ENCODE results near the gene NMT2.

Gene NMT2

DNA sequence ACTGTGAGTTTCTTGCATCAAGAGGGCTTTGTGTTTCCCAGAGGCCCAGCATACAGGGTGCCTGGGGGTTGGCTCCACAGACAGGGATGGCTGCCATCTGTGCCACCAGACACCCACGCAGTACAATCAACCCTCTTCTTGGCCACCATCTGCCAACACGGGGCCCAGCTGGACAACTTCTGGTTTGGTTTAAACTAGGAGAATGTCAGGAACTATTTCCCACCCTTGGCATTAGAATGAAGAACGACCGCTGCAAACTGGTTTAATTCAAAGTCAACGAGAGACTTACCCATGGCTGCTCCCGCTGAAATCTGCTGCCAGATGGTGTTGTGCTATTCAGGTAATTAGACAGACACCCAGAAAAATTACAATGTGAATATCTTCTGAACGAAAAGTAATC, 27.8 kb downstream of the NMT2 start:
- Histone ChIP-seq H3K9me3 (no peaks in the 10 kb centered on the region), H3K4me1 (no peaks in the 10 kb centered on the region), H3K27me3 (no peaks in the 10 kb centered on the region), H3K36me3 (no peaks in the 10 kb centered on the region), H3K4me3 (ENCODE audit: low read depth, low read length) (no peak overlapping the region)
- TF ChIP-seq, protein P1, sequence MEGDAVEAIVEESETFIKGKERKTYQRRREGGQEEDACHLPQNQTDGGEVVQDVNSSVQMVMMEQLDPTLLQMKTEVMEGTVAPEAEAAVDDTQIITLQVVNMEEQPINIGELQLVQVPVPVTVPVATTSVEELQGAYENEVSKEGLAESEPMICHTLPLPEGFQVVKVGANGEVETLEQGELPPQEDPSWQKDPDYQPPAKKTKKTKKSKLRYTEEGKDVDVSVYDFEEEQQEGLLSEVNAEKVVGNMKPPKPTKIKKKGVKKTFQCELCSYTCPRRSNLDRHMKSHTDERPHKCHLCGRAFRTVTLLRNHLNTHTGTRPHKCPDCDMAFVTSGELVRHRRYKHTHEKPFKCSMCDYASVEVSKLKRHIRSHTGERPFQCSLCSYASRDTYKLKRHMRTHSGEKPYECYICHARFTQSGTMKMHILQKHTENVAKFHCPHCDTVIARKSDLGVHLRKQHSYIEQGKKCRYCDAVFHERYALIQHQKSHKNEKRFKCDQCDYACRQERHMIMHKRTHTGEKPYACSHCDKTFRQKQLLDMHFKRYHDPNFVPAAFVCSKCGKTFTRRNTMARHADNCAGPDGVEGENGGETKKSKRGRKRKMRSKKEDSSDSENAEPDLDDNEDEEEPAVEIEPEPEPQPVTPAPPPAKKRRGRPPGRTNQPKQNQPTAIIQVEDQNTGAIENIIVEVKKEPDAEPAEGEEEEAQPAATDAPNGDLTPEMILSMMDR (IDR thresholded peaks at IDR 0.05; ENCODE audit: low read depth, low read length), result no peak
- no peak for DNase-seq

DNA sequence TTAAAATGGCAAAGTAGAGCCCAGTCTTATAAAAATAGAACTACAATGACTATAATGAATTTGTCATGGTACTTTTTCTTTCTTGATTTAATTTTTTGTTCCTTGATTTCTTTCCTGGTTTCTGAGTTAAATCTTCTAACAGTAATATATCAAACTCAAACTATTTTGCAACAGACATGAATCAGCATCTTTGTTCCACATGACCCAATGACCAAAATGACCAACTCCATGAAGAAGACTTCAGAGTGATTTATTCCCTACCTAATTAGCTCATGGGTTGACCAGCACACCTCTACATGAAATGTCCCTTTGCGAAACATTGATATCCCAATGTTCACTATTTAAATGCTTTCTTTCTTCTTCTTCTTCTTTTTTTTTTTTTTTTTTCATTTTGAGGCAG, 30.9 kb downstream of the NMT2 start:
- Histone ChIP-seq H3K36me3 (no peaks in the 10 kb centered on the region), H3K27me3 (no peaks in the 10 kb centered on the region), H3K4me3 (ENCODE audit: low read depth, low read length) (no peak overlapping the region), H3K4me1 (no peaks in the 10 kb centered on the region), H3K9me3 (no peaks in the 10 kb centered on the region)
- TF ChIP-seq, protein P1 (IDR thresholded peaks at IDR 0.05; ENCODE audit: low read depth, low read length), result no peak
- no peak for DNase-seq

DNA sequence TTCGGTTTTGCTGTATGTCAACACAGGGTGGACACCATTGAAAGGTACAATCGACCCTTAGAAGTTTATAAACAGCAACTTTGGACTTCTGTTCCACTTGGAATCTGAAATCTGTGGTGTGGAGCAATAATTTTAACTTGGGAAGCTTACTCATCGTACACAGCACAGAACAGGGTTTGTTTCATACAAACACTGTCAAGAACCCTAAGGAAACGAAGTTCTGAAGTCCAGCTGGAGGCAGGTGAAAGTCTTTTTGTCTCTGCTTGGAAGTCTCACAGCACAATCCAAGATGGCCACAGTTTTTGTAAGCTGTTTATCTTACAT, 31.5 kb downstream of the NMT2 start:
- Histone ChIP-seq H3K9me3 (no peaks in the 10 kb centered on the region), H3K4me3 (ENCODE audit: low read depth, low read length) (no peak overlapping the region), H3K27me3 (no peaks in the 10 kb centered on the region), H3K4me1 (no peaks in the 10 kb centered on the region), H3K36me3 (no peaks in the 10 kb centered on the region)
- TF ChIP-seq, protein P1 (IDR thresholded peaks at IDR 0.05; ENCODE audit: low read depth, low read length), result no peak
- no peak for DNase-seq

DNA sequence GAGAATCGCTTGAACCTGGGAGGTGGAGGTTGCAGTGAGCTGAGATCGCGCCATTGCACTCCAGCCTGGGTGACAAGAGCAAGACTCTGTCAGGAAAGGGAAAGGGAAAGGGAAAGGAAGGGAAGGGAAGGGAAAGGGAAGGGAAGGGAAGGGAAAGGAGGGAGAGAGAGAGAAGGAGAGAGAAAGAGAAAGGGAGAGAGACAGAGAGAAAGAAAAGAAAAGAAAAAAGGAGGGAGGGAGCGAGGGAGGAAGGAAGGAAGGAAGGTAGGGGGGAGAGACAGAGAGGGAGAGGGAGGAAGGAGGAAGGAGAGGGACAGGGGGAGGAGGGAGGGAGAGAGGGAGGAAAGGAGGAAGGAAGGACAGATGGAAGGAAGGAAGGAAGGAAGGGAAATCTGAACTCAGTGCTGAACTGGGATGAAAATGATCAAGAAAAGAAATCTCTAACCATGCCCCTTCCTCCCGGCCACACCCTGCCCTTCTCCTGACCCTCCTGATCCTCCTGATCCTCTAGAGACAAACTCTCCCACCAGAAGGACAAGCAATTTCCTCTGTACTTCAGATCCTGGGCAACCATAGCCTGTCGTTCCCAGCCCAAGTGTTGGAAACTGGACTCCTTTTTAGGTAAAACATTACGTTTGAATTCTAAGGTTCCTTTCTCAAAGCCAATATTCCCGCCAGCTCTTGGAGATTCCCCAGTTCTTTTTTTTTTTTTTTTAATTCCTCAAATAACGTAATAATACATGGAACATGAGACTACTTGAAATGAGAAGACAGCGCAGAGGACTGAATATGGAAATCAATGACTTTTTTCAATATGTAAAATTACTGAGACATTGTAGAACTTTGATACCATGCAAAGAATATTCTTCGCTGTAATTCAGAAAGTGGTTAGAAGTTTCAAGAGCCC, 32.1 kb downstream of the NMT2 start:
- Histone ChIP-seq H3K4me3 (ENCODE audit: low read depth, low read length) (no peak overlapping the region), H3K27me3 (no peaks in the 10 kb centered on the region), H3K4me1 (no peaks in the 10 kb centered on the region), H3K36me3 (no peaks in the 10 kb centered on the region), H3K9me3 (no peaks in the 10 kb centered on the region)
- TF ChIP-seq, protein P1 (IDR thresholded peaks at IDR 0.05; ENCODE audit: low read depth, low read length), result no peak
- DNase-seq, result no peak

DNA sequence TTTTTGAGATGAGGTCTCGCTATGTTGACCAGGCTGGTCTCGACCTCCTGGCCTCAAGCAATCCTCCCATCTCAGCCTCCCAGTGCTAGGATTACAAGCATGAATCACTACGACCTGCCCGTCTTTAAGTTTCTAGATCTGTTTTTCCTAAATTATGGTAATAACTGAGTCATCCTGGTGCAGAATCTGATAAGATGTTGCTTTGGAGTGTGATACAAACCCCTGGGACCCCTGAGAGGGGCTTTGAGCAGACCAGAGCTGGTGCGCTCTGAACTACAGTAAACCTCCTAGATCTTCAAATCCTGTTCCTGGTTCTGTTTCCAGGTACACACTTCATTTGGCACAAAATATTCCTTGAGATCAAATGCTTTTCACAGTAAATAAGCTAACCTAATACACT, 37.2 kb downstream of the NMT2 start:
- Histone ChIP-seq H3K36me3 (no peaks in the 10 kb centered on the region), H3K4me3 (ENCODE audit: low read depth, low read length) (no peak overlapping the region), H3K4me1 (no peaks in the 10 kb centered on the region), H3K9me3 (no peaks in the 10 kb centered on the region), H3K27me3 (no peaks in the 10 kb centered on the region)
- TF ChIP-seq, protein P1 (IDR thresholded peaks at IDR 0.05; ENCODE audit: low read depth, low read length), result no peak
- DNase-seq, result no peak

DNA sequence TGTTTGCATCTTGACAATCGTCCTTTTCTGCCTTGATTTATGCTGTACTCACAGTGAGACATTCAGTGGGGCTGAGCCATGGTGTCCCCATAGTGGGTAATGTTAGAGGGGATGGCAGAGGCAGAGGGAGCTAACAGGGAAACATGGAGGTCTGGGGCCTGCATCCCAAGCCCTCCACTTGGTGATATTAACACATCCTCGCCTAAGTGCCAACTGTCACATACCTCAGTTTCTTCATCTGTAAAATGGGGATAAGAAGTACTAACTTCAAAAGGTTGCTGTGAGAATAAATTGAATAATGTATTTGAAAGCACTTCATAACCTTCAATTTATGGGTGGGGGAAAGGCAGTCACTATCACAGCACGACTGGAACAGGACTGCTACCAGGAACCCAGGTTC, 43.6 kb downstream of the NMT2 start:
- TF ChIP-seq, protein P1 (IDR thresholded peaks at IDR 0.05; ENCODE audit: low read depth, low read length), result no peak
- no peak for DNase-seq

More for the DNA sequence above, 43.6 kb downstream of the NMT2 start:
- Histone ChIP-seq H3K4me1 (no peaks in the 10 kb centered on the region), H3K4me3 (ENCODE audit: low read depth, low read length) (no peak overlapping the region), H3K9me3 (no peaks in the 10 kb centered on the region), H3K27me3 (no peaks in the 10 kb centered on the region), H3K36me3 (no peaks in the 10 kb centered on the region)

Measured in BE2C (cell line).